SK-N-SH (cell line): ENCODE measurements around the gene OXGR1. TPM values are rescaled to one million over a fixed set of nuclear protein-coding genes. Genes with fewer than 3 reads are reported as not detected.

Experiments used
- CTCF ChIA-PET: fragments of 300-600, 350-600 bp; formaldehyde crosslinking; extraction: SDS; loops from one replicate; lab custom pipeline; 2021; lab: Yijun Ruan, JAX
- POLR2A ChIA-PET: fragments of 350-600 bp; sonication (Branson Sonifier 250); formaldehyde crosslinking; extraction: SDS; loops from one replicate; lab custom pipeline; 2020; ENCODE audit warnings: antibody characterized with exemption, inconsistent platforms; lab: Yijun Ruan, JAX
- DNase-seq: peaks from one replicate; pipeline ENCODE4 v3.0.0; 2012
- H2AFZ ChIP-seq: fragments of 200-600 bp; sonication (generic); 2 replicates; pipeline ENCODE4 v1.8.1; 2016; ENCODE audit warnings: antibody characterized with exemption, mild to moderate bottlenecking, low read depth
- H3F3A ChIP-seq: fragments of 200-600 bp; sonication (generic); replicated peaks from 2 replicates; pipeline ENCODE3; 2016; ENCODE audit warnings: antibody characterized with exemption, mild to moderate bottlenecking; ENCODE audit not compliant: insufficient read depth
- H3K27ac ChIP-seq, 2 experiments: fragments of 200-500 bp in 1 of 2; fragments of 200-600 bp in 1 of 2; sonication (Bioruptor generic) in 1 of 2; sonication (generic), shearing (Covaris generic) in 1 of 2; 2 replicates each; pipeline versions ENCODE4 v1.5.1 to v1.6.1; 2014 to 2016; ENCODE audit warnings: low read depth in 2 of 2, inconsistent platforms in 1 of 2, low read length in 1 of 2, mild to moderate bottlenecking in 1 of 2, mixed read lengths in 1 of 2
- H3K27me3 ChIP-seq: fragments of 200-600 bp; sonication (generic), shearing (Covaris generic); 2 replicates; pipeline ENCODE4 v1.6.1; 2016; ENCODE audit warnings: mixed run types; ENCODE audit not compliant: insufficient read depth
- H3K36me3 ChIP-seq, 2 experiments: fragments of 200-500 bp in 1 of 2; fragments of 200-600 bp in 1 of 2; sonication (Bioruptor generic) in 1 of 2; sonication (generic) in 1 of 2; replicated peaks in 1 of 2; 2 replicates each; pipeline versions ENCODE3 to v1.5.1; 2014 to 2016; ENCODE audit warnings: low read length in 1 of 2, mild to moderate bottlenecking in 1 of 2; ENCODE audit not compliant: insufficient read depth in 2 of 2, control insufficient read depth in 1 of 2
- H3K4me1 ChIP-seq, 2 experiments: fragments of 200-500 bp in 1 of 2; fragments of 200-600 bp in 1 of 2; sonication (Bioruptor generic) in 1 of 2; sonication (generic), shearing (Covaris generic) in 1 of 2; 2 replicates each; pipeline versions ENCODE4 v1.5.1 to v1.6.1; 2014 to 2016; ENCODE audit warnings: low read depth in 1 of 2, low read length in 1 of 2, mixed run types in 1 of 2; ENCODE audit not compliant: insufficient read depth in 2 of 2, control insufficient read depth in 1 of 2
- H3K4me2 ChIP-seq: fragments of 200-600 bp; sonication (generic), shearing (Covaris generic); 2 replicates; pipeline ENCODE4 v1.6.1; 2017; ENCODE audit warnings: mixed run types
- H3K4me3 ChIP-seq, 2 experiments: fragments of 200-500 bp in 1 of 2; fragments of 200-600 bp in 1 of 2; sonication (Bioruptor generic) in 1 of 2; sonication (generic), shearing (Covaris generic) in 1 of 2; 2 replicates each; pipeline versions ENCODE4 v1.5.1 to v1.8.1; 2014 to 2016; ENCODE audit warnings: low read depth in 2 of 2, inconsistent platforms in 1 of 2, low read length in 1 of 2, mild to moderate bottlenecking in 1 of 2, mixed read lengths in 1 of 2, moderate library complexity in 1 of 2
- H3K79me2 ChIP-seq: fragments of 200-600 bp; sonication (generic); 2 replicates; pipeline ENCODE4 v1.8.1; 2017; ENCODE audit warnings: mild to moderate bottlenecking; ENCODE audit not compliant: insufficient read depth
- H3K9ac ChIP-seq: fragments of 200-600 bp; sonication (generic); 2 replicates; pipeline ENCODE4 v1.6.1; 2017; ENCODE audit warnings: mixed run types
- H3K9me2 ChIP-seq: fragments of 200-600 bp; sonication (generic); 2 replicates; pipeline ENCODE4 v1.6.1; 2017; ENCODE audit warnings: mixed run types
- H3K9me3 ChIP-seq: fragments of 200-600 bp; sonication (generic); 2 replicates; pipeline ENCODE4 v1.6.1; 2017; ENCODE audit warnings: mixed run types, mild to moderate bottlenecking, moderate library complexity
- H4K20me1 ChIP-seq: fragments of 200-600 bp; sonication (generic); 2 replicates; pipeline ENCODE4 v1.6.1; 2017; ENCODE audit warnings: mild to moderate bottlenecking, mixed run types; ENCODE audit not compliant: insufficient read depth
- CHD2 ChIP-seq: fragments of 150-350 bp; IDR thresholded peaks from 2 replicates; pipeline ENCODE4 v1.6.1; 2018; ENCODE audit warnings: low read length; ENCODE audit not compliant: partially characterized antibody
- EZH2phosphoT487 ChIP-seq: fragments of 200-600 bp; sonication (generic); IDR thresholded peaks from 2 replicates; pipeline ENCODE4 v1.6.1; 2017; ENCODE audit warnings: low read depth, mixed run types, mild to moderate bottlenecking, antibody characterized with exemption, moderate library complexity, borderline replicate concordance
- FOSL2 ChIP-seq: IDR thresholded peaks from 2 replicates; pipeline ENCODE4 v1.4.0; 2012; ENCODE audit warnings: low read depth, mild to moderate bottlenecking, moderate library complexity, borderline replicate concordance
- FOXJ3 ChIP-seq: sonication (generic); formaldehyde crosslinking; IDR thresholded peaks from 2 replicates; pipeline ENCODE4 v1.5.1; 2020; ENCODE audit warnings: mild to moderate bottlenecking, missing genetic modification reagents
- GABPA ChIP-seq: IDR thresholded peaks from 2 replicates; pipeline ENCODE4 v1.4.0; 2012; ENCODE audit warnings: low read depth, mild to moderate bottlenecking
- GATA2 ChIP-seq: sonication (generic); formaldehyde crosslinking; IDR thresholded peaks from 2 replicates; pipeline ENCODE4 v1.5.0; 2020; ENCODE audit warnings: mild to moderate bottlenecking, missing genetic modification reagents
- JUND ChIP-seq: IDR thresholded peaks from 2 replicates; pipeline ENCODE4 v1.4.0; 2012
- MEF2A ChIP-seq: IDR thresholded peaks from 2 replicates; pipeline ENCODE4 v1.4.0; 2012; ENCODE audit warnings: low read depth, borderline replicate concordance
- MXI1 ChIP-seq: IDR thresholded peaks from 2 replicates; pipeline ENCODE4 v1.6.1; 2012; ENCODE audit warnings: mild to moderate bottlenecking, low read depth, low read length, improper control_type of control experiment
- NFIC ChIP-seq: IDR thresholded peaks from 2 replicates; pipeline ENCODE4 v1.4.0; 2012; ENCODE audit warnings: borderline replicate concordance
- NRF1 ChIP-seq: IDR thresholded peaks from 2 replicates; pipeline ENCODE4 v1.6.1; 2012; ENCODE audit warnings: low read depth, mild to moderate bottlenecking, low read length
- PBX3 ChIP-seq: IDR thresholded peaks from 2 replicates; pipeline ENCODE4; 2012
- RAD21 ChIP-seq: IDR thresholded peaks from 2 replicates; pipeline ENCODE4 v1.6.1; 2012; ENCODE audit warnings: mild to moderate bottlenecking, low read length
- SIN3A ChIP-seq: IDR thresholded peaks from 2 replicates; pipeline ENCODE4 v1.6.1; 2012; ENCODE audit warnings: low read depth, mild to moderate bottlenecking, low read length, moderate library complexity, borderline replicate concordance
- TAF1 ChIP-seq: IDR thresholded peaks from 2 replicates; pipeline ENCODE4 v1.6.1; 2012; ENCODE audit warnings: low read depth, mild to moderate bottlenecking, low read length, moderate library complexity, borderline replicate concordance
- TEAD4 ChIP-seq: IDR thresholded peaks from 2 replicates; pipeline ENCODE4 v1.4.0; 2012; ENCODE audit warnings: mild to moderate bottlenecking, borderline replicate concordance; ENCODE audit not compliant: insufficient read depth
- WGBS: methylation state at CpG from one replicate; pipeline ENCODE4 v1.1.6; 2017; ENCODE audit warnings: low lambda C conversion rate; 5-methylcytosine and 5-hydroxymethylcytosine counted together
- polyA plus RNA-seq, 3 experiments: library from polyadenylated mRNA; depleted of rRNA; stranded (reverse); fragments of >200 nt; gene quantifications; 2 replicates each; pipeline ENCODE4 v1.2.3, GENCODE V29; 2012
- TF ChIP-seq, protein P1 (sequence below): fragments of 150-350 bp; IDR thresholded peaks from 2 replicates; pipeline ENCODE4 v1.6.1; 2016; ENCODE audit warnings: mild to moderate bottlenecking, low read depth, low read length
- TF ChIP-seq, protein P2 (sequence below): IDR thresholded peaks from 2 replicates; pipeline ENCODE4 v1.6.1; 2012; ENCODE audit warnings: mild to moderate bottlenecking, low read depth, low read length, moderate library complexity

Gene OXGR1
- polyA plus RNA-seq, 1 of the 3 experiments (the other 2 are of a cell fraction) = not detected

GRCh38 chr13:96998051-96998450 lies 3.8 kb upstream of the OXGR1 start:
- Histone ChIP-seq H3K27ac (no peak overlapping the region), H4K20me1 (no peaks in the 10 kb centered on the region), H3K9ac (no peak overlapping the region), H3F3A (no peaks in the 10 kb centered on the region), H3K4me1 (peaks cover 0 to 5% of the 10 kb centered on the region in 2 experiments; a peak in 1 of 4 replicates), H3K79me2 (no peaks in the 10 kb centered on the region), H3K4me3 (no peak overlapping the region), H3K27me3 (peaks cover 6% of the 10 kb centered on the region; the same call in 1 of the 2 replicates), H3K36me3 (no peaks in the 10 kb centered on the region), H3K9me2 (no peaks in the 10 kb centered on the region), H3K9me3 (no peaks in the 10 kb centered on the region), H3K4me2 (no peak overlapping the region), H2AFZ (no peak overlapping the region)
- WGBS = 37% methylated on average over 2 of the region's 2 CpGs
- no peak for DNase-seq
- TF ChIP-seq TEAD4 = no peak
- ChIA-PET CTCF (interaction anchor here (1.2 to 1.5 kb wide), 2 partner anchors 14 to 20 kb away, joined by 5 read pairs; no protein-coding TSS in a partner anchor), POLR2A (no interaction called here)

DNA sequence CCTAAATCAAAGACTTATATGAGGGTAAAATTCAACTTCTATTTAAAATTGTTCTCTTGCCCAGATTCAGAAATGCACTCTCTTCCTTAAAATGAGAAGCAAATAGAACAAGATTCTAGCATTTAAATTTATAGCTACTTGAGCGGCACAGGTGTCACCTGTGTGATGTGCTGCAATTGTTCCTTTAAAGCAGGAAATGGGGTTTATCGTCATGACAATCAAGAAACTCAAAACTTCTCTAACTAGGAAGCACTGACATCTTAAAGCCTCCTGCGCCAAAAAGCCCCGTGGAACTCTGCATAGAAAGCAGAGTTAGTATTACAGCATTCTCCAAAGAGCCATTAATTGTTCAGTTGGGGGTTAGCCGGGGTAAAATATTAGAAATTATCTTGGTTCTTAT lies 2.6 kb upstream of the OXGR1 start:
- H2AFZ ChIP-seq = no peak overlapping the region
- CTCF ChIA-PET = no interaction called here
- no peaks in the 10 kb centered on the region for H3F3A ChIP-seq
- H3K27ac ChIP-seq = no peak overlapping the region
- peaks cover 0 to 5% of the 10 kb centered on the region in 2 experiments; a peak in 1 of 4 replicates for H3K4me1 ChIP-seq
- no peaks in the 10 kb centered on the region for H3K9me3 ChIP-seq
- no peaks in the 10 kb centered on the region for H3K9me2 ChIP-seq
- H3K36me3 ChIP-seq = no peaks in the 10 kb centered on the region
- H4K20me1 ChIP-seq = no peaks in the 10 kb centered on the region
- H3K4me3 ChIP-seq = no peak overlapping the region
- no peaks in the 10 kb centered on the region for H3K79me2 ChIP-seq
- H3K27me3 ChIP-seq = peaks cover 6% of the 10 kb centered on the region; the same call in 1 of the 2 replicates
- H3K4me2 ChIP-seq = no peak overlapping the region
- no peak for TF ChIP-seq FOSL2
- no peak for TF ChIP-seq EZH2phosphoT487
- TF ChIP-seq JUND = no peak
- no peak for TF ChIP-seq SIN3A
- no peak for TF ChIP-seq FOXJ3 (CRISPR knock-in tag)
- no peak for TF ChIP-seq NFIC
- TF ChIP-seq GATA2 (CRISPR knock-in tag) = no peak
- no peak for TF ChIP-seq TAF1
- POLR2A ChIA-PET = no interaction called here
- no peak for DNase-seq
- H3K9ac ChIP-seq = no peak overlapping the region
- WGBS = 69% methylated on average over 5 of the region's 5 CpGs

GRCh38 chr13:96996107-96996506 lies 1.8 kb upstream of the OXGR1 start:
- H3K36me3 ChIP-seq = no peaks in the 10 kb centered on the region
- H3K27ac ChIP-seq = no peak overlapping the region
- ChIA-PET POLR2A (no interaction called here), CTCF (interaction anchor here (0.9 kb wide), 1 partner anchor 12 kb away, joined by 3 read pairs; no protein-coding TSS in a partner anchor)
- H3K9me2 ChIP-seq = no peaks in the 10 kb centered on the region
- H3K4me1 ChIP-seq = peaks cover 0 to 5% of the 10 kb centered on the region in 2 experiments; a peak in 1 of 4 replicates
- WGBS = 46% methylated on average over 4 of the region's 4 CpGs
- peaks cover 6% of the 10 kb centered on the region; the same call in 1 of the 2 replicates for H3K27me3 ChIP-seq
- H3F3A ChIP-seq = no peaks in the 10 kb centered on the region
- no peaks in the 10 kb centered on the region for H4K20me1 ChIP-seq
- DNase-seq = no peak
- no peak overlapping the region for H3K4me3 ChIP-seq
- H3K9me3 ChIP-seq = no peaks in the 10 kb centered on the region
- no peaks in the 10 kb centered on the region for H3K79me2 ChIP-seq
- H3K9ac ChIP-seq = no peak overlapping the region
- H3K4me2 ChIP-seq = no peak overlapping the region
- H2AFZ ChIP-seq = no peak overlapping the region
- TF ChIP-seq RAD21 (no peak), JUND (no peak), PBX3 (no peak), MEF2A (no peak), CHD2 (no peak), MXI1 (no peak), GABPA (no peak), NRF1 (no peak), GATA2 (CRISPR knock-in tag) (no peak)
- TF ChIP-seq, protein P1, sequence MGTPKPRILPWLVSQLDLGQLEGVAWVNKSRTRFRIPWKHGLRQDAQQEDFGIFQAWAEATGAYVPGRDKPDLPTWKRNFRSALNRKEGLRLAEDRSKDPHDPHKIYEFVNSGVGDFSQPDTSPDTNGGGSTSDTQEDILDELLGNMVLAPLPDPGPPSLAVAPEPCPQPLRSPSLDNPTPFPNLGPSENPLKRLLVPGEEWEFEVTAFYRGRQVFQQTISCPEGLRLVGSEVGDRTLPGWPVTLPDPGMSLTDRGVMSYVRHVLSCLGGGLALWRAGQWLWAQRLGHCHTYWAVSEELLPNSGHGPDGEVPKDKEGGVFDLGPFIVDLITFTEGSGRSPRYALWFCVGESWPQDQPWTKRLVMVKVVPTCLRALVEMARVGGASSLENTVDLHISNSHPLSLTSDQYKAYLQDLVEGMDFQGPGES = no peak
- TF ChIP-seq, protein P2, sequence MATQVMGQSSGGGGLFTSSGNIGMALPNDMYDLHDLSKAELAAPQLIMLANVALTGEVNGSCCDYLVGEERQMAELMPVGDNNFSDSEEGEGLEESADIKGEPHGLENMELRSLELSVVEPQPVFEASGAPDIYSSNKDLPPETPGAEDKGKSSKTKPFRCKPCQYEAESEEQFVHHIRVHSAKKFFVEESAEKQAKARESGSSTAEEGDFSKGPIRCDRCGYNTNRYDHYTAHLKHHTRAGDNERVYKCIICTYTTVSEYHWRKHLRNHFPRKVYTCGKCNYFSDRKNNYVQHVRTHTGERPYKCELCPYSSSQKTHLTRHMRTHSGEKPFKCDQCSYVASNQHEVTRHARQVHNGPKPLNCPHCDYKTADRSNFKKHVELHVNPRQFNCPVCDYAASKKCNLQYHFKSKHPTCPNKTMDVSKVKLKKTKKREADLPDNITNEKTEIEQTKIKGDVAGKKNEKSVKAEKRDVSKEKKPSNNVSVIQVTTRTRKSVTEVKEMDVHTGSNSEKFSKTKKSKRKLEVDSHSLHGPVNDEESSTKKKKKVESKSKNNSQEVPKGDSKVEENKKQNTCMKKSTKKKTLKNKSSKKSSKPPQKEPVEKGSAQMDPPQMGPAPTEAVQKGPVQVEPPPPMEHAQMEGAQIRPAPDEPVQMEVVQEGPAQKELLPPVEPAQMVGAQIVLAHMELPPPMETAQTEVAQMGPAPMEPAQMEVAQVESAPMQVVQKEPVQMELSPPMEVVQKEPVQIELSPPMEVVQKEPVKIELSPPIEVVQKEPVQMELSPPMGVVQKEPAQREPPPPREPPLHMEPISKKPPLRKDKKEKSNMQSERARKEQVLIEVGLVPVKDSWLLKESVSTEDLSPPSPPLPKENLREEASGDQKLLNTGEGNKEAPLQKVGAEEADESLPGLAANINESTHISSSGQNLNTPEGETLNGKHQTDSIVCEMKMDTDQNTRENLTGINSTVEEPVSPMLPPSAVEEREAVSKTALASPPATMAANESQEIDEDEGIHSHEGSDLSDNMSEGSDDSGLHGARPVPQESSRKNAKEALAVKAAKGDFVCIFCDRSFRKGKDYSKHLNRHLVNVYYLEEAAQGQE = no peak
